CD4-positive, alpha-beta T cell treated with Interferon alpha-2 for 1 hour (primary cell): Measurements from ENCODE around the gene SSX7.
"Not testable (repeated sequence)": the region's sequence is repeated elsewhere in the genome, so short reads cannot be mapped to it uniquely, and the experiment has no call there.

Experiments
- DNase-seq, 2 donors: peaks; one replicate each; pipeline ENCODE4 v3.0.0-alpha.2; 2020 to 2022

The SSX7 gene

GRCh38 chrX:52654800-52655199, at the start of gene SSX7:
TSS of gene SSX7 (minus strand) at chrX:52654900. CDS start at chrX:52653472, 1,428 bp downstream.
- DNase-seq = not testable (repeated sequence)

- not testable (repeated sequence) for DNase-seq
Observed at GRCh38 chrX:52692034-52692433, 37.3 kb upstream of the SSX7 start.

- not testable (repeated sequence) for DNase-seq
Observed at GRCh38 chrX:52662218-52662617, 7.5 kb upstream of the SSX7 start.

- not testable (repeated sequence) for DNase-seq
Observed at GRCh38 chrX:52655475-52655874, 775 bp upstream of the SSX7 start.

- not testable (repeated sequence) for DNase-seq
Observed at GRCh38 chrX:52650676-52651075, 4.0 kb downstream of the SSX7 start.

- DNase-seq = not testable (repeated sequence)
Observed at GRCh38 chrX:52648956-52649355, 5.7 kb downstream of the SSX7 start.

GRCh38 chrX:52628483-52628882, 26.2 kb downstream of the SSX7 start:
- not testable (repeated sequence) for DNase-seq

GRCh38 chrX:52620661-52621060, 34.0 kb downstream of the SSX7 start:
- DNase-seq = not testable (repeated sequence)

GRCh38 chrX:52608961-52609360, 45.7 kb downstream of the SSX7 start:
- DNase-seq = no peak

- not testable (repeated sequence) for DNase-seq
Observed at GRCh38 chrX:52603151-52603550, 51.5 kb downstream of the SSX7 start.

- no peak for DNase-seq
Observed at GRCh38 chrX:52598886-52599285, 55.8 kb downstream of the SSX7 start.

- no peak for DNase-seq
Observed at GRCh38 chrX:52594658-52595057, 60.0 kb downstream of the SSX7 start.
